ENCODE results near the gene NR3C1.

Gene NR3C1

DNA sequence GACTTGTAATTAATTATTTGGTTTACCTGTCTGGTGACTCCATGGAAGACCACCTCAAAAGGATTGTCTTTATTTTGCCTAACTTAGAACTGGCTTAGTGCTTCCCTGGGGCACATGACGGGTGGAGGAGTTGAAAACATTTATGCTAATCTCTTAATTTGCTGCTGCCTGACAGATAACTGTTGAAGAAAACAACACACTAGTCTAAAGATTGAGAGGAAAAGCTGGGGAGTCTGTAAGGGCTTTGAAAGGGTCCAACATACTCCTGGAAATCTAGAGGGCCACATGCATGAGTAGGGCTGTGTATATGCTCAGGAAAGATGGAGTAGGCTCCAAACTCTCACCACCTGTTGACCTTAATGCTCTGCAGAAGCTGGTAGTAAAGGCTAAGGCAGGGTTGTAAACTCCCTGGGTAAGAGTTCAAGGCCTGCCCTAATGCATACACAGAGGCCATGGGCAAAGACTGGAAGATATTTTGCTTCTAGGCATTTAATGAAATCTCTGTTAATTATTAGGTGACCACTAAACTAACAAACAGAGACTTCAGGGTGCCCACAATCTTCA is 40.7 kb downstream of the NR3C1 start:
- no peak for DNase-seq (ENCODE audit: extremely low spot score)
- TF ChIP-seq FOXM1 (IDR thresholded peaks at IDR 0.05; ENCODE audit: borderline replicate concordance), result no peak
- TF ChIP-seq ARNT (IDR thresholded peaks at IDR 0.05), result no peak
- TF ChIP-seq BHLHE40 (IDR thresholded peaks at IDR 0.05; ENCODE audit: borderline replicate concordance), result no peak
- TF ChIP-seq FOXK2 (IDR thresholded peaks at IDR 0.05), result no peak
- no peak for TF ChIP-seq CTBP1 (IDR thresholded peaks at IDR 0.05; ENCODE audit: borderline replicate concordance)
- TF ChIP-seq FOXA1 (IDR thresholded peaks at IDR 0.05), result no peak
- no peak for TF ChIP-seq L3MBTL2 (conservative IDR thresholded peaks at IDR 0.05)
- no peak for TF ChIP-seq TARDBP (IDR thresholded peaks at IDR 0.05)
- TF ChIP-seq SP1 (IDR thresholded peaks at IDR 0.05), result no peak
- TF ChIP-seq, protein P1, sequence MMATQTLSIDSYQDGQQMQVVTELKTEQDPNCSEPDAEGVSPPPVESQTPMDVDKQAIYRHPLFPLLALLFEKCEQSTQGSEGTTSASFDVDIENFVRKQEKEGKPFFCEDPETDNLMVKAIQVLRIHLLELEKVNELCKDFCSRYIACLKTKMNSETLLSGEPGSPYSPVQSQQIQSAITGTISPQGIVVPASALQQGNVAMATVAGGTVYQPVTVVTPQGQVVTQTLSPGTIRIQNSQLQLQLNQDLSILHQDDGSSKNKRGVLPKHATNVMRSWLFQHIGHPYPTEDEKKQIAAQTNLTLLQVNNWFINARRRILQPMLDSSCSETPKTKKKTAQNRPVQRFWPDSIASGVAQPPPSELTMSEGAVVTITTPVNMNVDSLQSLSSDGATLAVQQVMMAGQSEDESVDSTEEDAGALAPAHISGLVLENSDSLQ (IDR thresholded peaks at IDR 0.05), result no peak
- no peak for TF ChIP-seq HDGF (IDR thresholded peaks at IDR 0.05; ENCODE audit: borderline replicate concordance)
- TF ChIP-seq SUZ12 (IDR thresholded peaks at IDR 0.05), result no peak
- no peak for TF ChIP-seq LEF1 (IDR thresholded peaks at IDR 0.05; ENCODE audit: borderline replicate concordance)
- no peak for TF ChIP-seq NFRKB (IDR thresholded peaks at IDR 0.05)
- ChIA-PET POLR2A (no interaction called here), CTCF (interaction anchor here (0.7 kb wide), 1 partner anchor 12 kb away, joined by 3 read pairs; no protein-coding TSS in a partner anchor)

DNA sequence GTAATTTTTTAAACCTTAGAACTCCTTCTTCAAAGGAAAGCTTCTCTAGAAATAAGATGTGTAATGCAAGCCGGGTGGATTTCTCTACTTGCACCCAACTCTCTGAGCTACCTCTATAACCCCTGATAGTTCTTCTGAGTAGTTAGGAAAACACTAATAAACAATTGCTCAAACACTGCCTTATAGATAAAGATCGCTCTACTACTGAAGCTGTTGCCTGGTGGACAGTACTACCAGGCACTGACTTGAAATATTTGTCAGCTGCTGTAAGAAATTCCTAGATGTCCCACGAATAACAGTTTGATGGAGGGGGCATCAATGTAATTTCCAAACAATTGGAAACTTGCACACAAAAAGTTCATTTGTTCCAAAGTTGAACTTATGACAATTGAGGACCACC is 42.0 kb downstream of the NR3C1 start:
- POLR2A ChIA-PET, result interaction anchor here (1.9 kb wide), 1 partner anchor 43 kb away, joined by 4 read pairs; no protein-coding TSS in a partner anchor
- TF ChIP-seq TARDBP (IDR thresholded peaks at IDR 0.05) (no peak), ARNT (IDR thresholded peaks at IDR 0.05) (no peak), FOXM1 (IDR thresholded peaks at IDR 0.05; ENCODE audit: borderline replicate concordance) (no peak), ELF4 (IDR thresholded peaks at IDR 0.05) (no peak), HDGF (IDR thresholded peaks at IDR 0.05; ENCODE audit: borderline replicate concordance) (no peak), FOXK2 (IDR thresholded peaks at IDR 0.05) (no peak), L3MBTL2 (conservative IDR thresholded peaks at IDR 0.05) (no peak), LEF1 (IDR thresholded peaks at IDR 0.05; ENCODE audit: borderline replicate concordance) (no peak), FOXA1 (IDR thresholded peaks at IDR 0.05) (no peak), SP1 (IDR thresholded peaks at IDR 0.05) (no peak), BHLHE40 (IDR thresholded peaks at IDR 0.05; ENCODE audit: borderline replicate concordance) (no peak), SUZ12 (IDR thresholded peaks at IDR 0.05) (no peak), CTBP1 (IDR thresholded peaks at IDR 0.05; ENCODE audit: borderline replicate concordance) (no peak), ZNF384 (IDR thresholded peaks at IDR 0.05) (no peak), NFRKB (IDR thresholded peaks at IDR 0.05) (no peak)
- TF ChIP-seq, protein P1 (IDR thresholded peaks at IDR 0.05), result no peak
- CTCF ChIA-PET, result interaction anchor here (1.0 kb wide), 1 partner anchor 43 kb away, joined by 3 read pairs; no protein-coding TSS in a partner anchor
- no peak for DNase-seq (ENCODE audit: extremely low spot score)

DNA sequence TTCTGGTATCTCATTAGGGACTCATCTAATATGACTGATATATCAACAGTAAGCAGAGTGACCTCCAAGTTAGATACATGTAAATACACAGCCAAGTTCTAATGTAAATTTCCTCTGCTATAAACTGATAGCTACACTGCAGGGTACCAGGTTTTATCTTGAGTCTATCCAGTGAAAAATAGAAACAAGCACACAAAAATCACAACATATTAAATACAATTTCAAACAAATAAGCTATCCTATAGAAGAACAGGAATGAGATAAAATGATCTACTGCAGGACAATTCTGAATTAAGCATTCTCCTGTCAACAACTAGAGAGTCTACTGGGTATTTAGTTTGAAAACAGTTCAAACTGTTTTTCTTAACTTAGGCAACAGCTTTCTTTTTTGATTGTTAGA is 42.7 kb downstream of the NR3C1 start:
- CTCF ChIA-PET, result interaction anchor here (1.0 kb wide), 1 partner anchor 43 kb away, joined by 3 read pairs; no protein-coding TSS in a partner anchor
- TF ChIP-seq CTBP1 (IDR thresholded peaks at IDR 0.05; ENCODE audit: borderline replicate concordance), result no peak
- TF ChIP-seq, protein P1 (IDR thresholded peaks at IDR 0.05), result no peak
- no peak for TF ChIP-seq ZNF384 (IDR thresholded peaks at IDR 0.05)
- no peak for TF ChIP-seq TARDBP (IDR thresholded peaks at IDR 0.05)
- TF ChIP-seq LEF1 (IDR thresholded peaks at IDR 0.05; ENCODE audit: borderline replicate concordance), result no peak
- TF ChIP-seq FOXA1 (IDR thresholded peaks at IDR 0.05), result no peak
- TF ChIP-seq FOXK2 (IDR thresholded peaks at IDR 0.05), result no peak
- POLR2A ChIA-PET, result interaction anchor here (1.9 kb wide), 1 partner anchor 44 kb away, joined by 4 read pairs; no protein-coding TSS in a partner anchor
- no peak for DNase-seq (ENCODE audit: extremely low spot score)

DNA sequence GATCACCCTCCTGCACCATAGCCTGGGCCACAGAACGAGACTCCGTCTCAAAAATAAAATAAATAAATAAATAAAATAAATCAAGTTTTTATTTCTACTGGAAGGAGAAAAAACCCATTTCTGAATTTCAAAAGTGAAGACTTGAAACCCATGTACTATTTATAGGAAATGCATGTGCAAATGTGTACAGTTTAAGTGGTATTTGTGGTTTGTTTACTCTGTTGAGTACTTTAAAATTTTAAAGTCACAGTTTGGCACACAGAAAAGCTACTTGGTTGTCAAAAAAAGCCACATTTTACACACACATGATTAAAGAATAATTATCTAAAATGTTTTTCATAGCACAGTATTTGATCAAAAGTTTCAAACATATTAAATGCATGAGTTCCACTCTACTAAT is 43.6 kb downstream of the NR3C1 start:
- DNase-seq (ENCODE audit: extremely low spot score), result no peak
- ChIA-PET CTCF (no interaction called here), POLR2A (no interaction called here)

More for the DNA sequence above, 43.6 kb downstream of the NR3C1 start:
- TF ChIP-seq L3MBTL2 (conservative IDR thresholded peaks at IDR 0.05), result no peak
- no peak for TF ChIP-seq SUZ12 (IDR thresholded peaks at IDR 0.05)
- no peak for TF ChIP-seq ARNT (IDR thresholded peaks at IDR 0.05)
- no peak for TF ChIP-seq CTBP1 (IDR thresholded peaks at IDR 0.05; ENCODE audit: borderline replicate concordance)
- TF ChIP-seq HDGF (IDR thresholded peaks at IDR 0.05; ENCODE audit: borderline replicate concordance), result no peak
- TF ChIP-seq NFRKB (IDR thresholded peaks at IDR 0.05), result no peak
- no peak for TF ChIP-seq LEF1 (IDR thresholded peaks at IDR 0.05; ENCODE audit: borderline replicate concordance)
- TF ChIP-seq TARDBP (IDR thresholded peaks at IDR 0.05), result no peak
- TF ChIP-seq BHLHE40 (IDR thresholded peaks at IDR 0.05; ENCODE audit: borderline replicate concordance), result no peak
- TF ChIP-seq ELF4 (IDR thresholded peaks at IDR 0.05), result no peak
- TF ChIP-seq, protein P1 (IDR thresholded peaks at IDR 0.05), result no peak
- TF ChIP-seq FOXK2 (IDR thresholded peaks at IDR 0.05), result no peak
- no peak for TF ChIP-seq FOXM1 (IDR thresholded peaks at IDR 0.05; ENCODE audit: borderline replicate concordance)
- TF ChIP-seq ZNF384 (IDR thresholded peaks at IDR 0.05), result no peak
- TF ChIP-seq SP1 (IDR thresholded peaks at IDR 0.05), result no peak
- TF ChIP-seq FOXA1 (IDR thresholded peaks at IDR 0.05), result no peak

Measured in HEK293T (cell line).